ENCODE results near the gene IRF9. TPM values are rescaled to one million over a fixed set of nuclear protein-coding genes. Genes with fewer than 3 reads are reported as not detected.

IRF9 gene
- total RNA-seq, 2 experiments from 2014 or later = 112 to 118 TPM

DNA sequence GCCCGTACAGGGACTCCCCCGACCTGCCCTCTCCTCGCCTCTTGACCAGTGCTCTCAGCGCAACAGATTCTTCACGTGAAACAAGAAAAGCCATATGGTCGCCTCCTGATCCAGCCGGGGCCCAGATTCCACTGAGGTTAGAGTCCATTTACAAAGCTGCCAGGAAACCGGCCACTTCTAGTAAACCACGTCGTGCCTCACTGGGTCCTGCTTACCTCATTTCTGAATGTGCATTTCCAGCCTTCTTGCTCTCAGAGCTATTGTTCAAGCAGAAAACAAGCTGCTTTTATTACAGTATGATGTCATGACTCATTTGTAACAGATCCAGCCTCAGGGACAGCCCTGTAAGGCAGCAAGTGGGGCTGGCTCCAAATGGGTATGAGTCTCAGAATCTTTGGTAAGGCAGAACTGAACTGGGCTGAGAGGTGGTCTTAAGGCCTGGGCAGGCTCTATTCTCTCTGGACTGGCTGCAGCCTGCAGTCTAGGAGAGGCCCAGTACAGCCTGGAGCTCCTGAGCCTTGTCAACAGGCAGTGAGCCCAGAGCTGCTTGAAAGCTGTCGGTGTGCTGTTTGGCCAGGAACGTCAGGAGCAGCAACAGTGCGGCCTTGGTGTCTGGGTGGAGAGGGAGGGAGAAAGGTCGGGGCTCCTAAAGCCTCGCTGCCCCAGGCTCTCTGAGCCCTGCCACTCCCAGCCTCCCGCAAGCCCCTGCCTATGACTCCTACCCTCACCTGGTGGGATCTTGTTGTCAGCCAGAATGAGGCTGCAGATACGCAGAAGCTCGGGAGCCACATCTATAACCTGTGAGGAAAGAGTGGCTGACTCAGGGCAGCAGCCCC, 19.1 kb downstream of the IRF9 start:
- no peaks in the 10 kb centered on the region for H3K9me3 Mint-ChIP-seq
- CTCF ChIA-PET = interaction anchor here (1.1 to 2.7 kb wide), 2 partner anchors 19 to 126 kb away, joined by 4 to 13 read pairs; partner anchors contain the start of gene IRF9
- no peak overlapping the region for H3K4me3 Mint-ChIP-seq
- H3K4me1 Mint-ChIP-seq (ENCODE audit: low read depth) = peaks cover 2% of the 10 kb centered on the region
- H3K36me3 Mint-ChIP-seq (ENCODE audit: low read depth) = peaks cover 21% of the 10 kb centered on the region
- ATAC-seq (no peak), DNase-seq (no peak)
- TF ChIP-seq, protein P1, sequence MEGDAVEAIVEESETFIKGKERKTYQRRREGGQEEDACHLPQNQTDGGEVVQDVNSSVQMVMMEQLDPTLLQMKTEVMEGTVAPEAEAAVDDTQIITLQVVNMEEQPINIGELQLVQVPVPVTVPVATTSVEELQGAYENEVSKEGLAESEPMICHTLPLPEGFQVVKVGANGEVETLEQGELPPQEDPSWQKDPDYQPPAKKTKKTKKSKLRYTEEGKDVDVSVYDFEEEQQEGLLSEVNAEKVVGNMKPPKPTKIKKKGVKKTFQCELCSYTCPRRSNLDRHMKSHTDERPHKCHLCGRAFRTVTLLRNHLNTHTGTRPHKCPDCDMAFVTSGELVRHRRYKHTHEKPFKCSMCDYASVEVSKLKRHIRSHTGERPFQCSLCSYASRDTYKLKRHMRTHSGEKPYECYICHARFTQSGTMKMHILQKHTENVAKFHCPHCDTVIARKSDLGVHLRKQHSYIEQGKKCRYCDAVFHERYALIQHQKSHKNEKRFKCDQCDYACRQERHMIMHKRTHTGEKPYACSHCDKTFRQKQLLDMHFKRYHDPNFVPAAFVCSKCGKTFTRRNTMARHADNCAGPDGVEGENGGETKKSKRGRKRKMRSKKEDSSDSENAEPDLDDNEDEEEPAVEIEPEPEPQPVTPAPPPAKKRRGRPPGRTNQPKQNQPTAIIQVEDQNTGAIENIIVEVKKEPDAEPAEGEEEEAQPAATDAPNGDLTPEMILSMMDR (IDR thresholded peaks at IDR 0.05) = no peak
- POLR2A ChIA-PET = interaction anchor here (0.6 to 13.4 kb wide), 10 partner anchors 8 to 53 kb away, joined by 3 to 163 read pairs (median 12); partner anchors contain the start of genes CHMP4A, IPO4, IRF9 and PSME1
- H3K27ac Mint-ChIP-seq = peak overlapping the region; percentile 5
- no peaks in the 10 kb centered on the region for H3K27me3 Mint-ChIP-seq
- intact Hi-C loops (cut with micrococcal nuclease) = no loop called here

DNA sequence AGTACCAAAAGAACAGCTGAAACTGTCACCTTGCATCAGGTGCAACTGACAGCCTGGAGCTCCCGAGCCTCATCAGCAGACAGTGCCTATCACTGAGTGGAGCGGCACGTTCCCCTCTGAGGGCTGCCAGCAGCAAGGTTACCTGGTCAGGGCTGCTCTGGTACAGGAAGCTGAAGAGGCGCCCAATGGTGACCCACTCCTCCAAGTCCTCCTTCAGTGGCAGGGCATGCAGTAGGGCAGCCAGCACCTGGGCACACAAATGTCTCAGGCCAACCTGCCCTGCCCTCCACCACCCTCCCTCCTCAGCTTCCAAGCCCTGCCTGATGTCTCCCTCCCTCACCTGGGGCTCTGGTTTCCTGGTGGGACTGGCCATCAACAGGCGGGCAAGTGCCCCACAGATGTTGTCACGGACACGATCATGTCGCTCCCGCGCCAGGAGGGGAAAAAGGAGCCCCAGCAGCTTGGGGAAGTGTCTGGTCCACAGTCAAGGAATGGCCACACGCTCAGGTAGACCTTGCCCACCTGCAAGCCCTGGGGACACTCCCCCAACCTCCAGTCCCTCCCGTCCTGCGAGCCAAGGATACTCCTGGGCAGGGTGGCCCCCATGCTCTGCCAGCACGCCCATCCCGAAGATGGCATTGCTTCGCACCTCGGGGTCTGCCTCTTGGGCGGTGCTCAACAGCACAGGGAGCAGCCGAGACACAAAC, 20.5 kb downstream of the IRF9 start:
- ATAC-seq (no peak), DNase-seq (no peak)
- POLR2A ChIA-PET = interaction anchor here (0.8 to 13.4 kb wide), 7 partner anchors 10 to 52 kb away, joined by 3 to 163 read pairs (median 4); partner anchors contain the start of genes IRF9, PSME1, REC8 and TM9SF1
- CTCF ChIA-PET = interaction anchor here (1.1 kb wide), 1 partner anchor 125 kb away, joined by 4 read pairs; no protein-coding TSS in a partner anchor
- Mint-ChIP-seq H3K27ac (no peak overlapping the region), H3K4me3 (no peak overlapping the region), H3K36me3 (ENCODE audit: low read depth) (peaks cover 21% of the 10 kb centered on the region), H3K27me3 (no peaks in the 10 kb centered on the region), H3K4me1 (ENCODE audit: low read depth) (peaks cover 6% of the 10 kb centered on the region), H3K9me3 (no peaks in the 10 kb centered on the region)
- TF ChIP-seq, protein P1 (IDR thresholded peaks at IDR 0.05) = no peak
- intact Hi-C loops (cut with micrococcal nuclease) = no loop called here

DNA sequence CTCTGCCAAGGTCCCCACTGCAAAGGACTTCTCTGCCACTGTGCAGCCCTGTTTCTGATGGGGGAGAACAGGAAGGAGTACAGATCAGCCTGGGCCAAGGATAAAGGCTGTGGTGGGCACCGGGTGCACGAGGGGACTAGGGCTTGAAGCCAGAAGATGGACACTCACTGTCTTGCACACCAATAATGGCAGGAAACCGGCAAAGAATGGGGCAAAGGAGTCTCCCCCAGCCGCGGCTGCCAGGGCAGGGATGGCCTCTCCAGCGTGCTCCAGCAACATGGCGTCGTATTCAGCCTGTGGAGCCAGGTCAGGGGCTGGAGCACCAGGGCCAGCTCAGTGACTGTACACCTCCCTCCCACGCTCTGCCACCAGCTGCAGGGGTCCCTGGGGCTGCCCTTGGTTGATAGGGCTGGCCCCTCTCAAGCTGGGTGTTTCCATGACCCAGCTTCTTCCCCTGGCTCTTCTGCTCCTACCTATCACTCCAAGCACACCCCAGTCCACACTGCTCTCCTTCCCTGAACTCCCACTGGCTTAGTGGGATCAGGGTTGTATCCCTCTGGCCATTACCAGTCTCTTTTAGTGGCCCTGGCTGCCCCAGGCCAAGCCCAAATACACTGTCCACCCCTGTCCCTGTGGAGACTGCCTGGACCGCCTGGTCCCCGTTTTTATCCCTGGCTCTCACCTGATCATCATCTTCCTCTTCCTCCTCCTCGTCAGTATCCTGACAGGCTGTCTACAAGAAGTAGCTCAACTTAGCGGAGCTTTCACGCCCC, 21.2 kb downstream of the IRF9 start:
- no peaks in the 10 kb centered on the region for H3K9me3 Mint-ChIP-seq
- no peaks in the 10 kb centered on the region for H3K27me3 Mint-ChIP-seq
- TF ChIP-seq, protein P1 (IDR thresholded peaks at IDR 0.05) = no peak
- ChIA-PET POLR2A (interaction anchor here (1.1 to 13.4 kb wide), 5 partner anchors 11 to 50 kb away, joined by 3 to 163 read pairs (median 6); partner anchors contain the start of genes IRF9, REC8 and TM9SF1), CTCF (no interaction called here)
- ATAC-seq (no peak), DNase-seq (no peak)
- intact Hi-C loops (cut with micrococcal nuclease) = no loop called here
- peaks cover 13% of the 10 kb centered on the region for H3K4me1 Mint-ChIP-seq (ENCODE audit: low read depth)
- H3K27ac Mint-ChIP-seq = no peak overlapping the region
- no peak overlapping the region for H3K4me3 Mint-ChIP-seq
- peaks cover 26% of the 10 kb centered on the region for H3K36me3 Mint-ChIP-seq (ENCODE audit: low read depth)

DNA sequence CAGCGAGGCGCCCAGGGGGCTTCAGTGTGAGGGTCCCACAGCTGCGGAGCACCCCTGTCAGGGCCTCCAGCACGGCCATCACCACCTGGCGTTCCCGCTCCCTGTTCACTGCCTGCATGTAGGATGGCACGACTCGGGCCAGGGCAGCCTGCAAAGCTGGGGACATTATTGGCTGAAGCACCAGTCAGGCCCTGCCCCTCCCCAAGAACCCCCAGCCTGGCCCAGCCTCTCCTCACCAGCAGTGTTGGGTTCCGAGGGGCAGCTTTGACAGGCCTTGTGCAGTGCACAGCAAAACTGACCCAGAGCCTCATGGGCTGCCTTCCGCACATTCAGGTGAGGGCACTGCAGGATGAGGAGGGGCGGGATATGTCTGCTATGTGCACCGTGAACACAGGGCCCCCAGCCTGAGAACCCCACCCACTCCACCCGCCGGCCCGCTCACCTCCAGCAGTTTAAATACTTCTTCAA, 22.0 kb downstream of the IRF9 start:
- POLR2A ChIA-PET = interaction anchor here (1.1 to 13.4 kb wide), 4 partner anchors 12 to 50 kb away, joined by 3 to 163 read pairs (median 48); partner anchors contain the start of genes IRF9, REC8 and TM9SF1
- CTCF ChIA-PET = no interaction called here
- no peak overlapping the region for H3K4me3 Mint-ChIP-seq
- ATAC-seq (no peak), DNase-seq (no peak)
- no peak overlapping the region for H3K27ac Mint-ChIP-seq
- peaks cover 19% of the 10 kb centered on the region for H3K4me1 Mint-ChIP-seq (ENCODE audit: low read depth)
- no peaks in the 10 kb centered on the region for H3K9me3 Mint-ChIP-seq
- intact Hi-C loops (cut with micrococcal nuclease) = no loop called here
- TF ChIP-seq, protein P1 (IDR thresholded peaks at IDR 0.05) = no peak
- no peaks in the 10 kb centered on the region for H3K27me3 Mint-ChIP-seq
- peaks cover 32% of the 10 kb centered on the region for H3K36me3 Mint-ChIP-seq (ENCODE audit: low read depth)
